ENCODE results near the gene ORM2. TPM values are rescaled to one million over a fixed set of nuclear protein-coding genes. Genes with fewer than 3 reads are reported as not detected.
"Not testable (repeated sequence)": the region's sequence is repeated elsewhere in the genome, so short reads cannot be mapped to it uniquely, and the experiment has no call there.

Gene ORM2
- total RNA-seq, 6 experiments from 2014 or later, result 3,162 to 5,107 (median 3,869) TPM

- no peak for TF ChIP-seq CTCF (IDR thresholded peaks at IDR 0.05)
- peak; percentile 67 for TF ChIP-seq POLR2A (IDR thresholded peaks at IDR 0.05)
- Histone ChIP-seq H3K27ac (peak overlapping the region; percentile 69 to 73 (median 70)), H3K4me3 (peak overlapping the region; percentile 48 to 72 (median 69)), H3K36me3 (peaks cover 0 to 10% (median 6%) of the 10 kb centered on the region in 4 donors), H3K27me3 (no peaks in the 10 kb centered on the region), H3K4me1 (peaks cover 0 to 36% (median 3%) of the 10 kb centered on the region in 4 donors), H3K9me3 (no peaks in the 10 kb centered on the region)
- ATAC-seq, result no peak
- intact Hi-C loops (cut with DNase I), result no loop called here
- 42% methylated on average over 2 of the region's 8 CpGs for WGBS (ENCODE audit: insufficient coverage, low coverage, low lambda C conversion rate, missing lambda C conversion rate)
- no peak for DNase-seq
Measured at GRCh38 chr9:114324492-114324891, 5.2 kb upstream of the ORM2 start.

DNA sequence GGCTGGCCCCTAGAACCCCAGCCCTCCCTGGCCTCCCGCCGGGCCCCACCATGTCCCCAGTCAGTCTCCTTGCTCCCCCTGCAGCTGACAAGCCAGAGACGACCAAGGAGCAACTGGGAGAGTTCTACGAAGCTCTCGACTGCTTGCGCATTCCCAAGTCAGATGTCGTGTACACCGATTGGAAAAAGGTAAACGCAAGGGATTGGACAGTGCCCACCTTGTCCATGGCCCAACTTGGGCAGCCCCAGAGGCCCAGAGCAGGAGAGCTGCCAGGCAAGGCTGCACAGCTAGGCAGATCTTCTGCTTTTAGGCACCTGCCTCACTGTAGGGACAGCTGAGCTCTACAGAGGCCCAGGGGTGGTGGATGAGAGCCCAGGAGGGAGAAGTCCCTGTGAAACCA, 4.7 kb upstream of the ORM2 start:
- WGBS (ENCODE audit: insufficient coverage, low coverage, low lambda C conversion rate, missing lambda C conversion rate), result 40% methylated on average over 3 of the region's 9 CpGs
- Histone ChIP-seq H3K4me1 (peaks cover 0 to 31% (median 2%) of the 10 kb centered on the region in 4 donors), H3K27ac (peak overlapping the region in 2 of 3 donors; percentile 70 to 73), H3K4me3 (peak overlapping the region; percentile 48 to 72 (median 69)), H3K36me3 (peaks cover 0 to 10% (median 6%) of the 10 kb centered on the region in 4 donors)
- DNase-seq; ATAC-seq; H3K27me3 ChIP-seq; H3K9me3 ChIP-seq; intact Hi-C loops (cut with DNase I): not testable (repeated sequence)

GRCh38 chr9:114325684-114326254, 3.9 kb upstream of the ORM2 start:
- intact Hi-C loops (cut with DNase I), result not testable (repeated sequence)
- peak in 2 of 3 donors; percentile 70 to 76 for DNase-seq

GRCh38 chr9:114327749-114328148, 1.9 kb upstream of the ORM2 start:
- Histone ChIP-seq H3K27me3 (no peaks in the 10 kb centered on the region), H3K4me3 (peak overlapping the region; percentile 7 to 45 (median 38)), H3K4me1 (peaks cover 0 to 15% (median 0%) of the 10 kb centered on the region in 4 donors), H3K9me3 (no peaks in the 10 kb centered on the region), H3K36me3 (peaks cover 0 to 14% (median 6%) of the 10 kb centered on the region in 4 donors), H3K27ac (peak overlapping the region; percentile 45 to 83 (median 47))
- 22% methylated on average over 1 of the region's 8 CpGs for WGBS (ENCODE audit: insufficient coverage, low coverage, low lambda C conversion rate, missing lambda C conversion rate)
- ATAC-seq (peak; percentile 0 to 10 (median 4)), DNase-seq (peak in 1 of 3 donors; percentile 35)
- intact Hi-C loops (cut with DNase I), result no loop called here
- peak; percentile 40 for TF ChIP-seq POLR2A (IDR thresholded peaks at IDR 0.05)
- TF ChIP-seq CTCF (IDR thresholded peaks at IDR 0.05), result no peak

More at GRCh38 chr9:114325684-114326254, 3.9 kb upstream of the ORM2 start:
- WGBS (ENCODE audit: insufficient coverage, low coverage, low lambda C conversion rate, missing lambda C conversion rate), result 24% methylated on average over 1 of the region's 3 CpGs
- H3K4me3 ChIP-seq, result peak overlapping the region in 1 of 3 donors; percentile 72
- H3K27me3 ChIP-seq, H3K9me3 ChIP-seq: not testable (repeated sequence)
- H3K27ac ChIP-seq, result peak overlapping the region in 1 of 3 donors; percentile 70
- peaks cover 0 to 10% (median 6%) of the 10 kb centered on the region in 4 donors for H3K36me3 ChIP-seq
- peaks cover 0 to 30% (median 2%) of the 10 kb centered on the region in 4 donors for H3K4me1 ChIP-seq
- ATAC-seq, result peak; percentile 1 to 40 (median 5)
- peak; percentile 67 for TF ChIP-seq POLR2A (IDR thresholded peaks at IDR 0.05)

- H3K9me3 ChIP-seq; H3K27me3 ChIP-seq; intact Hi-C loops (cut with DNase I): not testable (repeated sequence)
- Histone ChIP-seq H3K27ac (peak overlapping the region; percentile 45 to 83 (median 47)), H3K4me3 (peak overlapping the region; percentile 7 to 45 (median 38)), H3K4me1 (peaks cover 0 to 15% (median 0%) of the 10 kb centered on the region in 4 donors), H3K36me3 (peaks cover 0 to 14% (median 6%) of the 10 kb centered on the region in 4 donors)
- ATAC-seq, result peak in 2 of 4 donors; percentile 4
- peak in 1 of 3 donors; percentile 76 for DNase-seq
- 13% methylated on average over 9 of the region's 10 CpGs for WGBS (ENCODE audit: insufficient coverage, low coverage, low lambda C conversion rate, missing lambda C conversion rate)
Measured at GRCh38 chr9:114328357-114328820, 1.3 kb upstream of the ORM2 start.

- H3K27me3 ChIP-seq; intact Hi-C loops (cut with DNase I); H3K9me3 ChIP-seq: not testable (repeated sequence)
- peaks cover 0 to 10% (median 4%) of the 10 kb centered on the region in 4 donors for H3K36me3 ChIP-seq
- 22% methylated on average over 9 of the region's 12 CpGs for WGBS (ENCODE audit: insufficient coverage, low coverage, low lambda C conversion rate, missing lambda C conversion rate)
- H3K27ac ChIP-seq, result peak overlapping the region; percentile 45 to 83 (median 47)
- ATAC-seq (peak; percentile 1 to 16 (median 9)), DNase-seq (peak in 2 of 3 donors; percentile 58 to 68)
- H3K4me1 ChIP-seq, result peaks cover 0 to 15% (median 0%) of the 10 kb centered on the region in 4 donors
- peak overlapping the region in 2 of 3 donors; percentile 38 to 45 for H3K4me3 ChIP-seq
Measured at GRCh38 chr9:114328937-114329624, 588 bp upstream of the ORM2 start.
